ENCODE results near the gene SDK1. TPM values are rescaled to one million over a fixed set of nuclear protein-coding genes. Genes with fewer than 3 reads are reported as not detected.

The SDK1 gene
- total RNA-seq, 1 experiment from 2014 or later: 7.1 TPM

- DNase-seq: no peak
- no peak overlapping the region for H3K4me3 ChIP-seq (ENCODE audit: low read depth, low read length)
- Mint-ChIP-seq H3K4me1 (ENCODE audit: low read depth, unreplicated experiment) (peaks cover 23% of the 10 kb centered on the region), H3K4me3 (ENCODE audit: unreplicated experiment) (no peak overlapping the region), H3K27me3 (ENCODE audit: insufficient read depth, unreplicated experiment) (no peaks in the 10 kb centered on the region), H3K9me3 (ENCODE audit: unreplicated experiment) (no peaks in the 10 kb centered on the region), H3K36me3 (ENCODE audit: insufficient read depth, unreplicated experiment) (no peaks in the 10 kb centered on the region), H3K27ac (ENCODE audit: unreplicated experiment) (no peak overlapping the region)
- ChIA-PET POLR2A (no interaction called here), CTCF (no interaction called here)
- TF ChIP-seq CTCF (IDR thresholded peaks at IDR 0.05; ENCODE audit: insufficient read depth in 1 of 2, low read depth in 1 of 2, low read length in 1 of 2, severe bottlenecking in 1 of 2, unreplicated experiment in 1 of 2): no peak
- no peaks in the 10 kb centered on the region for H3K9me3 ChIP-seq
- no TSS peak for BruUV-seq (replicated peaks)
- intact Hi-C loops (cut with micrococcal nuclease; ENCODE audit: unreplicated experiment): no loop called here
- H3K27me3 ChIP-seq (replicated peaks; ENCODE audit: control insufficient read depth, insufficient read depth, low read length): no peaks in the 10 kb centered on the region
- no peaks in the 10 kb centered on the region for H3K36me3 ChIP-seq (ENCODE audit: control insufficient read depth, insufficient read depth, low read length)
- H3K4me1 ChIP-seq: peaks cover 14% of the 10 kb centered on the region; the same call in 1 of the 2 replicates
Measured at GRCh38 chr7:4242706-4243105, 941.7 kb downstream of the SDK1 start.

GRCh38 chr7:4244041-4244440 lies 943.0 kb downstream of the SDK1 start:
- peaks cover 14% of the 10 kb centered on the region; the same call in 1 of the 2 replicates for H3K4me1 ChIP-seq
- Mint-ChIP-seq H3K4me1 (ENCODE audit: low read depth, unreplicated experiment) (peaks cover 23% of the 10 kb centered on the region), H3K4me3 (ENCODE audit: unreplicated experiment) (no peak overlapping the region), H3K9me3 (ENCODE audit: unreplicated experiment) (peaks cover 8% of the 10 kb centered on the region), H3K27me3 (ENCODE audit: insufficient read depth, unreplicated experiment) (no peaks in the 10 kb centered on the region), H3K27ac (ENCODE audit: unreplicated experiment) (no peak overlapping the region), H3K36me3 (ENCODE audit: insufficient read depth, unreplicated experiment) (no peaks in the 10 kb centered on the region)
- no peak for TF ChIP-seq CTCF (IDR thresholded peaks at IDR 0.05; ENCODE audit: insufficient read depth in 1 of 2, low read depth in 1 of 2, low read length in 1 of 2, severe bottlenecking in 1 of 2, unreplicated experiment in 1 of 2)
- no peak for DNase-seq
- 0 out of 2 replicates have a peak, but pooled peaks cover 3% of the 10 kb centered on the region for H3K9me3 ChIP-seq
- no peaks in the 10 kb centered on the region for H3K27me3 ChIP-seq (replicated peaks; ENCODE audit: control insufficient read depth, insufficient read depth, low read length)
- ChIA-PET POLR2A (no interaction called here), CTCF (no interaction called here)
- intact Hi-C loops (cut with micrococcal nuclease; ENCODE audit: unreplicated experiment): no loop called here
- no peaks in the 10 kb centered on the region for H3K36me3 ChIP-seq (ENCODE audit: control insufficient read depth, insufficient read depth, low read length)
- BruUV-seq (replicated peaks): no TSS peak
- no peak overlapping the region for H3K4me3 ChIP-seq (ENCODE audit: low read depth, low read length)

GRCh38 chr7:4244635-4245034 lies 943.6 kb downstream of the SDK1 start:
- intact Hi-C loops (cut with micrococcal nuclease; ENCODE audit: unreplicated experiment): no loop called here
- no peak overlapping the region for H3K27ac Mint-ChIP-seq (ENCODE audit: unreplicated experiment)
- H3K9me3 ChIP-seq: 0 out of 2 replicates have a peak, but pooled peaks cover 3% of the 10 kb centered on the region
- H3K36me3 Mint-ChIP-seq (ENCODE audit: insufficient read depth, unreplicated experiment): no peaks in the 10 kb centered on the region
- CTCF ChIA-PET: no interaction called here
- H3K36me3 ChIP-seq (ENCODE audit: control insufficient read depth, insufficient read depth, low read length): no peaks in the 10 kb centered on the region
- peaks cover 23% of the 10 kb centered on the region for H3K4me1 Mint-ChIP-seq (ENCODE audit: low read depth, unreplicated experiment)
- no peak overlapping the region for H3K4me3 ChIP-seq (ENCODE audit: low read depth, low read length)
- no peak for DNase-seq
- H3K27me3 ChIP-seq (replicated peaks; ENCODE audit: control insufficient read depth, insufficient read depth, low read length): no peaks in the 10 kb centered on the region
- H3K4me3 Mint-ChIP-seq (ENCODE audit: unreplicated experiment): no peak overlapping the region
- no peak for TF ChIP-seq CTCF (IDR thresholded peaks at IDR 0.05; ENCODE audit: insufficient read depth in 1 of 2, low read depth in 1 of 2, low read length in 1 of 2, severe bottlenecking in 1 of 2, unreplicated experiment in 1 of 2)
- POLR2A ChIA-PET: no interaction called here
- no peaks in the 10 kb centered on the region for H3K27me3 Mint-ChIP-seq (ENCODE audit: insufficient read depth, unreplicated experiment)
- peaks cover 14% of the 10 kb centered on the region; the same call in 1 of the 2 replicates for H3K4me1 ChIP-seq
- peaks cover 8% of the 10 kb centered on the region for H3K9me3 Mint-ChIP-seq (ENCODE audit: unreplicated experiment)
- no TSS peak for BruUV-seq (replicated peaks)

All from Caco-2 (cell line).